HL-60 (cell line): ENCODE results near the gene FBXO30.

Source experiments
- CTCF ChIP-seq: IDR thresholded peaks from one replicate; pipeline ENCODE4 v1.5.1; 2011; ENCODE audit warnings: low read length, control low read depth, inconsistent platforms; ENCODE audit not compliant: insufficient read depth
- GABPA ChIP-seq: IDR thresholded peaks from 2 replicates; pipeline ENCODE4 v1.6.1; 2012; ENCODE audit warnings: low read depth
- POLR2AphosphoS5 ChIP-seq: IDR thresholded peaks from 2 replicates; pipeline ENCODE4 v1.6.1; 2012; ENCODE audit warnings: low read depth
- REST ChIP-seq: IDR thresholded peaks from 2 replicates; pipeline ENCODE4 v1.6.1; 2012; ENCODE audit warnings: low read depth; ENCODE audit not compliant: insufficient replicate concordance
- SPI1 ChIP-seq: IDR thresholded peaks from 2 replicates; pipeline ENCODE4 v1.6.1; 2012; ENCODE audit warnings: low read depth, mild to moderate bottlenecking, borderline replicate concordance

- TF ChIP-seq CTCF, result no peak
- TF ChIP-seq POLR2AphosphoS5, result no peak
- no peak for TF ChIP-seq SPI1
- TF ChIP-seq REST, result no peak
- no peak for TF ChIP-seq GABPA
These were observed 70.0 kb downstream of the FBXO30 start for GRCh38 chr6:145744619-145745018.
